Measurements from ENCODE around the gene RAP1GAP. TPM values are rescaled to one million over a fixed set of nuclear protein-coding genes. Genes with fewer than 3 reads are reported as not detected.

The RAP1GAP gene
- total RNA-seq, 2 donors from 2014 or later: 46.5 to 104 TPM

DNA sequence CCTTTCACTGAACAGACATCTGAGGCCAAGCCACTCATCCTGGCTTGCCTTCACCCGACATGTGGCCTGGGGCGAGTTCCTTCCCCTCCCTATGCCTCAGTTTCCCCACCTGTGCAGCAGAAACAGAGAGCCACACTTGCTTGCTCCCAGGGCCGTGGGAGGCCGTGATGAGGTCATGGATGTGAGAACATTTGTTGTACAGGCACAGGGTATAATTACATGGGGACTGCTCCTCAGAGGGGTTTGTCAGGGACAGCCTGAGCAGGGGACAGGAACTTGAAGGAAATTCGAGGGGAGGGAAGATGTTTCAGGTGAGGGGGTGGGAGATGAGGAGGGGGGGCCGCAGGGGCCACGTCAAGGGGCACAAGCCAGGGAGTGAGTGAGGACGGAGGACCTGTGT, 103.9 kb downstream of the RAP1GAP start:
- DNase-seq: no peak
- intact Hi-C loops (cut with DNase I): no loop called here
- no peaks in the 10 kb centered on the region for H3K27me3 ChIP-seq
- no peaks in the 10 kb centered on the region for H3K4me1 ChIP-seq
- H3K27ac ChIP-seq: no peak overlapping the region
- WGBS, 2 donors: 45 to 49% methylated on average over 6 to 8 of the region's 8 CpGs
- no peak overlapping the region for H3K4me3 ChIP-seq
- ATAC-seq: no peak
- no peaks in the 10 kb centered on the region for H3K9me3 ChIP-seq
- no peaks in the 10 kb centered on the region for H3K36me3 ChIP-seq (replicated peaks in 1 of 2; ENCODE audit: insufficient read depth in 1 of 2, low read depth in 2 of 2)
- TF ChIP-seq, protein P1, sequence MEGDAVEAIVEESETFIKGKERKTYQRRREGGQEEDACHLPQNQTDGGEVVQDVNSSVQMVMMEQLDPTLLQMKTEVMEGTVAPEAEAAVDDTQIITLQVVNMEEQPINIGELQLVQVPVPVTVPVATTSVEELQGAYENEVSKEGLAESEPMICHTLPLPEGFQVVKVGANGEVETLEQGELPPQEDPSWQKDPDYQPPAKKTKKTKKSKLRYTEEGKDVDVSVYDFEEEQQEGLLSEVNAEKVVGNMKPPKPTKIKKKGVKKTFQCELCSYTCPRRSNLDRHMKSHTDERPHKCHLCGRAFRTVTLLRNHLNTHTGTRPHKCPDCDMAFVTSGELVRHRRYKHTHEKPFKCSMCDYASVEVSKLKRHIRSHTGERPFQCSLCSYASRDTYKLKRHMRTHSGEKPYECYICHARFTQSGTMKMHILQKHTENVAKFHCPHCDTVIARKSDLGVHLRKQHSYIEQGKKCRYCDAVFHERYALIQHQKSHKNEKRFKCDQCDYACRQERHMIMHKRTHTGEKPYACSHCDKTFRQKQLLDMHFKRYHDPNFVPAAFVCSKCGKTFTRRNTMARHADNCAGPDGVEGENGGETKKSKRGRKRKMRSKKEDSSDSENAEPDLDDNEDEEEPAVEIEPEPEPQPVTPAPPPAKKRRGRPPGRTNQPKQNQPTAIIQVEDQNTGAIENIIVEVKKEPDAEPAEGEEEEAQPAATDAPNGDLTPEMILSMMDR (IDR thresholded peaks at IDR 0.05): no peak
- no peak for TF ChIP-seq POLR2A (IDR thresholded peaks at IDR 0.05)

DNA sequence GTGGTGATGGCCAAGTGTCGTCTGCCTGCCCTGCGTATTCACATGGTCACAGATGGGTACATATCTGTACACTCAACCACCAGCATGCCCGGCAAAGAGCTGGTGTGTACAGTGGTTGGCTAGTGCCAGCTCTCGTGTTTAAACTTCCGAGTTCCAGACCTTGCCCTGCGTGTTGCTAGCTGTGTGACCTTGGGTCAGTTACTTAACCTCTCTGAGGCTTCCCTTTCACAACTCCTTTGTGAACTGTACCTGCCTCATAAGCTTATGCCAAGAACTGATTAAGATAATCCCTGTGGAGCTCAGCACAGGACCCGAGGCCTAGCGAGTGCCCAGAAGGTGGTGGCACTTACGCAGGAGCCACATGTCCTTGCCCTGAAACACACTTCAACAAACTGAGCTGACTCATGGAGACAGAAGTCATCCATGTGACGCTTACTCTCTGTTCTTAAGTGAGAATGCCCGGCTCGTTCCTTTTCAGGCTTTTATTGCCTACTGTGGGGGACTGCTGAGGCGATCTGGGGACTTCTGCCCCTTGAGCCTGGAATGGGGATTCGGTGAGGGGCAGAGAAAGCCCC, 104.5 kb downstream of the RAP1GAP start:
- H3K4me3 ChIP-seq: no peak overlapping the region
- ATAC-seq: no peak
- H3K27ac ChIP-seq: no peak overlapping the region
- H3K27me3 ChIP-seq: no peaks in the 10 kb centered on the region
- no peak for TF ChIP-seq POLR2A (IDR thresholded peaks at IDR 0.05)
- DNase-seq: no peak
- no peaks in the 10 kb centered on the region for H3K9me3 ChIP-seq
- intact Hi-C loops (cut with DNase I): no loop called here
- 65 to 71% methylated on average over 12 to 14 of the region's 14 CpGs for WGBS, 2 donors
- no peaks in the 10 kb centered on the region for H3K36me3 ChIP-seq (replicated peaks in 1 of 2; ENCODE audit: insufficient read depth in 1 of 2, low read depth in 2 of 2)
- no peaks in the 10 kb centered on the region for H3K4me1 ChIP-seq

DNA sequence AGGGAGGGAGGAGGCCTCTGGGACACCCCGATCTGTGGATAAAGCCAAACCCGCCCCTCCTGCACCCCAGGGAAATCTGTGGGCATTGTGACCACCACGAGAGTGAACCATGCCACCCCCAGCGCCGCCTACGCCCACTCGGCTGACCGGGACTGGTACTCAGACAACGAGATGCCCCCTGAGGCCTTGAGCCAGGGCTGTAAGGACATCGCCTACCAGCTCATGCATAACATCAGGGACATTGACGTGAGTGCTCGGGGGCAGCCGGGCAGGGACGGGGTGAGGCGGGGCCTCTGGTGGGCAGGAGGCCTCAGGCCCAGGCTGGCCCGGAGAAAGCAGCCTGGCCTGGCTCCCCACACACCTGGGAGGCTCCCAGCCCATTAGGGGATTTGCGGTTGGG, 105.2 kb downstream of the RAP1GAP start:
- Histone ChIP-seq H3K4me1 (no peaks in the 10 kb centered on the region), H3K4me3 (no peak overlapping the region), H3K36me3 (replicated peaks in 1 of 2; ENCODE audit: insufficient read depth in 1 of 2, low read depth in 2 of 2) (no peaks in the 10 kb centered on the region), H3K27me3 (no peaks in the 10 kb centered on the region), H3K27ac (no peak overlapping the region), H3K9me3 (no peaks in the 10 kb centered on the region)
- DNase-seq (no peak), ATAC-seq (no peak)
- intact Hi-C loops (cut with DNase I): no loop called here
- no peak for TF ChIP-seq POLR2A (IDR thresholded peaks at IDR 0.05)
- TF ChIP-seq, protein P1 (IDR thresholded peaks at IDR 0.05): no peak
- WGBS, 2 donors: 83 to 89% methylated on average over 13 to 14 of the region's 17 CpGs

DNA sequence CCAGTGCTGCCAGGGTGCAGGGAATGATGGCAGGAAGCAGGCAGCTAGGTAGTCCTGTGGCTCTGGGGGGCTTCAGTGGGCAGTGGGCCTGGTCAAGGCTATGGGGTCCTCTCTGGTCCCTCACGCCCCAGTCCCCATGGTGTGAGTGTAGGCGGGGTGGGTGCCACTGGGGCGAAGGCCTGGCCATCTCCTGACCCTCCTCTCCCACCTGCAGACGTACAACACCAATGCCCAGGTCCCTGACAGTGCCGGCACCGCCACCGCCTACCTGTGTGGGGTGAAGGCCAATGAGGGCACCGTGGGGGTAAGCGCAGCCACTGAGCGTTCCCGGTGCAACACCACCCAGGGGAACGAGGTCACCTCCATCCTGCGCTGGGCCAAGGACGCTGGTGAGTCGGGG, 106.3 kb downstream of the RAP1GAP start:
- no peak for ATAC-seq
- WGBS, 2 donors: 90% methylated on average over 11 of the region's 15 CpGs; no CpG with 5 or more reads in 1 of the 2 donors
- TF ChIP-seq, protein P1 (IDR thresholded peaks at IDR 0.05): no peak
- no peak for TF ChIP-seq POLR2A (IDR thresholded peaks at IDR 0.05)

DNA sequence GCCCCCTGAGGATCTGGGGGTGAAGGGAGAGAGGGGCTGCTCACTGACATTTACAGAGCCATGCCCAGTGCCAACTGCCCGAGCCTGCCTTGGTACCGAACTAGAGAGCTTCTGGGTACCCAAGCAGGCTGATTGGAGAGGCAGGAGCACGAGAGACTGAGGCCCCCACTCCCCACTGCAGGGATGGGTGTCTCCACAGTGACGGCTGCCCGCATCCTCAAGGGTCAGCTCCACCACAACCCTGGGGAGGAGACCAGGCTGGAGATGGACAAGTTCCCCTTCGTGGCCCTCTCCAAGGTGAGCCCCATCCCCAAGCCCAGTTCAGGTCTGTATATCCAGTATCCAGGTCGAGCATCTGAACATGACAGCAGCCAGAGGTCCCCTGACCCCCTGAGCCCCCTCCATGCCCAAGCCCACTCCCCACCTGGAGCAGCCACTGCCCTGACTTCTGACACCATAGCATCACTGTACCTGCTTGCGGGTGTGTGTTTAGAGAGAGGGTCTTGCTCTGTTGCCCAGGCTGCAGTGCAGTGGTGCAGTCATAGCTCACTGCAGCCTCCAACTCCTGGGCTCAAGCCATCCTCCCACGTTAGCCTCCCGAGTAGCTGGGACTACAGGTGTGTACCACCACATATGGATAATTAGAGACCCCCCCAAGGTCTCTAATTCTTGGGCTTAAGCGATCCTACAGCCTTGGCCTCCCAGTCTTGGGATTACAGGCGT, 108.1 kb downstream of the RAP1GAP start:
- WGBS, 2 donors: 86 to 87% methylated on average over 8 of the region's 12 CpGs
- DNase-seq (no peak), ATAC-seq (no peak)
- Histone ChIP-seq H3K4me1 (no peaks in the 10 kb centered on the region), H3K36me3 (replicated peaks in 1 of 2; ENCODE audit: insufficient read depth in 1 of 2, low read depth in 2 of 2) (no peaks in the 10 kb centered on the region), H3K27me3 (no peaks in the 10 kb centered on the region), H3K27ac (no peak overlapping the region), H3K4me3 (no peak overlapping the region), H3K9me3 (no peaks in the 10 kb centered on the region)
- TF ChIP-seq, protein P1 (IDR thresholded peaks at IDR 0.05): no peak
- no peak for TF ChIP-seq POLR2A (IDR thresholded peaks at IDR 0.05)
- intact Hi-C loops (cut with DNase I): no loop called here

More for the DNA sequence above, 106.3 kb downstream of the RAP1GAP start:
- intact Hi-C loops (cut with DNase I): no loop called here
- no peak overlapping the region for H3K4me3 ChIP-seq
- H3K27ac ChIP-seq: no peak overlapping the region
- no peak for DNase-seq
- H3K27me3 ChIP-seq: no peaks in the 10 kb centered on the region
- H3K9me3 ChIP-seq: no peaks in the 10 kb centered on the region
- H3K36me3 ChIP-seq (replicated peaks in 1 of 2; ENCODE audit: insufficient read depth in 1 of 2, low read depth in 2 of 2): no peaks in the 10 kb centered on the region
- H3K4me1 ChIP-seq: no peaks in the 10 kb centered on the region
